ENCODE results near the gene GLYR1.

DNA sequence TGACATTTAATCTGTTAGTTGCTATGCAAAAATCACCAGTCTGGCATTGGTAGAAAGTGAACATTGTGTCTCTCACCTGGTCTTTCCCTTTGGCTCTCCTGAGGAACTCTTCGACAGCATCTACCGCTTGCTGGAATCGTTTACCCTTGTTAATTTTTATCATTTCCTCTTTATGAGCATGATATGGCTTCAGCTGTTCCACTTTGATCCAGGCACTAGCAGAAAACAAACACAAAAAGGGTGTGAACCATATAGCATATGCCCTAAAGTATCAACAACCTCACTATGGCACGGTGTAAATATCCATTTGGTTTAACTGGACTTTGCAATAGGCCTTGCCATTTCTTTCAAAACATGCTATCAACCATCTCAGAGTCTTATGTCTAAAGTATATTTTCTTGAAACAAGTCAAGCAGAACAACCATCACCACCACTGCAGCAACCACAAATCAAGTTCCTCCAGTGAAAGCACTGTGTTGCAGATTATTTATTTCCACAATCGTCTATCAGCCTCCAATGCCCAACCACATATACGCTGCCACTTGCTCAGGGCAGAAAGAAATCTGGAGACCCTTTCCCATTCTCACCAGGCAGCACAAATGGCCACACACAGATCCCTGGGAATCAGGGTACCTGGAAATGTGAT lies 14.3 kb downstream of the GLYR1 start:
- TF ChIP-seq TAF1 (conservative IDR thresholded peaks at IDR 0.05) = no peak
- TF ChIP-seq HNF4A (conservative IDR thresholded peaks at IDR 0.05) = no peak
- TF ChIP-seq, protein P1, sequence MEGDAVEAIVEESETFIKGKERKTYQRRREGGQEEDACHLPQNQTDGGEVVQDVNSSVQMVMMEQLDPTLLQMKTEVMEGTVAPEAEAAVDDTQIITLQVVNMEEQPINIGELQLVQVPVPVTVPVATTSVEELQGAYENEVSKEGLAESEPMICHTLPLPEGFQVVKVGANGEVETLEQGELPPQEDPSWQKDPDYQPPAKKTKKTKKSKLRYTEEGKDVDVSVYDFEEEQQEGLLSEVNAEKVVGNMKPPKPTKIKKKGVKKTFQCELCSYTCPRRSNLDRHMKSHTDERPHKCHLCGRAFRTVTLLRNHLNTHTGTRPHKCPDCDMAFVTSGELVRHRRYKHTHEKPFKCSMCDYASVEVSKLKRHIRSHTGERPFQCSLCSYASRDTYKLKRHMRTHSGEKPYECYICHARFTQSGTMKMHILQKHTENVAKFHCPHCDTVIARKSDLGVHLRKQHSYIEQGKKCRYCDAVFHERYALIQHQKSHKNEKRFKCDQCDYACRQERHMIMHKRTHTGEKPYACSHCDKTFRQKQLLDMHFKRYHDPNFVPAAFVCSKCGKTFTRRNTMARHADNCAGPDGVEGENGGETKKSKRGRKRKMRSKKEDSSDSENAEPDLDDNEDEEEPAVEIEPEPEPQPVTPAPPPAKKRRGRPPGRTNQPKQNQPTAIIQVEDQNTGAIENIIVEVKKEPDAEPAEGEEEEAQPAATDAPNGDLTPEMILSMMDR (IDR thresholded peaks at IDR 0.05; ENCODE audit: low read depth, low read length, missing input control) = no peak
- no peak for TF ChIP-seq SP1 (IDR thresholded peaks at IDR 0.05)
- TF ChIP-seq, protein P2, sequence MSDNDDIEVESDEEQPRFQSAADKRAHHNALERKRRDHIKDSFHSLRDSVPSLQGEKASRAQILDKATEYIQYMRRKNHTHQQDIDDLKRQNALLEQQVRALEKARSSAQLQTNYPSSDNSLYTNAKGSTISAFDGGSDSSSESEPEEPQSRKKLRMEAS (IDR thresholded peaks at IDR 0.05) = no peak
- TF ChIP-seq RXRA (IDR thresholded peaks at IDR 0.05) = no peak
- TF ChIP-seq, protein P3, sequence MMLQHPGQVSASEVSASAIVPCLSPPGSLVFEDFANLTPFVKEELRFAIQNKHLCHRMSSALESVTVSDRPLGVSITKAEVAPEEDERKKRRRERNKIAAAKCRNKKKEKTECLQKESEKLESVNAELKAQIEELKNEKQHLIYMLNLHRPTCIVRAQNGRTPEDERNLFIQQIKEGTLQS (IDR thresholded peaks at IDR 0.05) = no peak
